ENCODE results near the gene CLMN. TPM values are rescaled to one million over a fixed set of nuclear protein-coding genes. Genes with fewer than 3 reads are reported as not detected.
A peak's percentile ranks its signal among the peaks of the same experiment; 100 is the strongest.

CLMN gene
- total and polyA plus RNA-seq, 2 of the 4 experiments (the other 2 are of a cell fraction), result 0.10 to 0.18 TPM

DNA sequence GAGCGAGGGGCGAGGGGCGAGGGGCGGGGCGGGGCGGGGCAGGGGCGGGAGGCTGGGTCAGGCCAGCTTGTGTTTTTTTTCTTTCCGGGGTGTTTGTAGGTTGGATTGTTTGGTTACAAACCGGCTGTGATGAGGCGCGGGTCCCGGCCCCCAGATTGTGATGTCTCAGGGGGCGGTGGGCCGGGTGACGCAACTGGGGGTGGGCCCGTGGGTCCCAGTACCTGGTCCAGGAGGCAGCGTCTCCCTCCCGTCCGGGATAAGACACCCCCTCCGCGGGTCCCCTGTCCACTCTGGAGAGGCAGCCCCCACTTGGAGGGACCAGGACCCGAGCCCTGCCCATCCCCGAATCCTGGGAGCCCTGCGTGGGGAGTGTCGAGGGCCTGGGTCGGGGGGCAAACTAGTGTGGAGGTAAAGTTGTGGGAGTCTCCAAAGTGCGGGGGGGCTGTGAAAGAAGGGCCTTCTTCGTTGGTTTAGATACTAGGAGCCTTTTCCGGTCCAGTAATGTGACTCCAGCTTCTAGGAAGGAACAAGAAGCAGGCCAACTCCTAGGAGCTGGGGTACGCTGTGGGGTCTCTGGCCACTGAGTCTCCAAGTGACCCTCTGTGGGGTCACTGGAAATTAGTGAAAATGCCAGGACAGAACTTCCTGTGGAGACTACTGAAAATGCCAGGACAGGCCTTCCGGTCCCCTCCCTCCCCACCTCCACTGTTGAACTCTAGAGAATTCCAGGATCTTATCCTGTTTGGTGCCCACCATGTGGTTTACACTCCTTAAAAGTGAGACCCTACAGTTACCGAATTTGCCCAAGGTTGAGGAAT is 579 bp upstream of the CLMN start (continued):
- TF ChIP-seq RAD21 (IDR thresholded peaks at IDR 0.05; ENCODE audit: low read length), result no peak

DNA sequence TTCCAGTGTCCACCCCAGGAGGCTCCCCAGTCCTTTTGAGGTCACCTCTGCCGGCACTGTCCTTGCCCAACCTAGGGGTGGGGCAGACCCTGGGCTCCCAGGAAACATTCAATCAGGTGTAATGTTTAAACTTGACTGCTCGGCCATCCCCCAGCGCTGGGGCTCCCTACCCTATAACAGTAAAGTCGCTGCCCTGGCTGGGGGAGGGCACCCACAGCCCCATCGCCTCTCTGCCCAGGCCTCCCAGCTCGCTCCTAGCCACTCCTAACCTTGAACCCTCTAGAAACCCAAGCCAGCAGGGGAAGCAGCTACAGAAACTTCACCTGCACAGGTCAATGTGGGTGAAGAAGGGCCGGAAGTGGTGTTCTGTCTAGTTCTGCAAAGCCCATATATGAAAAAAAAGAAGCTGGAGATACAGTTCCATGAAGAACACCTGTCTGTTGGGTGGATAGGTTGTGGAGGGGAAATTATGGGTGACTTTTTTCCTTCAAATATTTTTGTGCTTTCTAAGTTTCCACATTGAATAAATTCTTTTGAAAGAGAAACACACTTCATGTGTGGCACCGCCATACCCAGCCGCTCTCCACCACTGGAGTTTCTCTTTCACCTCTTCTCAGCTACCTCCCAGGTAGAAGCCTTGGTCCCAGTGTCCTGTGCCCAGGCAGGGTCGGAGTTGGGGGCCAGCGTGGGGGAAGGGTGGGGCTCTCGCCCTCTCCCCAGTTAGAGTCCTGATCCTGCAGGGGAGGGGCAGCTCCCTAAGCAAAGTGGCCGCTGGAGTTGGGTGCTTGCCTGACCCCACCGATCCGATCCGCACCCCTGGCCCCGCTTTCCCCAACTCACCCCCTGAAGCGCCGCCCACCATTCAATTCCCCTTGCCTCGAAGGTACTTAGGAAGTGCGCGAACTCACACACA is 1.1 kb downstream of the CLMN start:
- Histone ChIP-seq H4K8ac (ENCODE audit: low read depth in 2 of 2, low read length in 2 of 2) (no peak overlapping the region), H3K4me1 (ENCODE audit: control insufficient read depth, insufficient read depth, low read length) (no peaks in the 10 kb centered on the region; the same call in 1 of the 2 replicates), H3K4me2 (ENCODE audit: low read depth, low read length) (peak overlapping the region; percentile 90; the same call in 1 of the 2 replicates), H3K14ac (replicated peaks; ENCODE audit: low read depth, low read length) (no peak overlapping the region), H4K5ac (ENCODE audit: low read depth, low read length) (no peak overlapping the region), H4K91ac (ENCODE audit: insufficient read depth, low read depth, low read length) (no peak overlapping the region), H2BK120ac (ENCODE audit: low read depth, low read length) (no peak overlapping the region), H3K18ac (ENCODE audit: low read depth, low read length) (no peak overlapping the region), H2AK5ac (ENCODE audit: low read depth, low read length) (no peak overlapping the region), H3K36me3 (ENCODE audit: control insufficient read depth, insufficient read depth, low read length) (no peaks in the 10 kb centered on the region), H3K4ac (ENCODE audit: low read depth, low read length) (no peak overlapping the region), H3K9ac (ENCODE audit: low read depth, low read length) (no peak overlapping the region), H2AK9ac (replicated peaks; ENCODE audit: low read depth, low read length, poor library complexity) (no peak overlapping the region), H2BK15ac (ENCODE audit: low read depth, low read length) (no peak overlapping the region), H3K9me1 (ENCODE audit: insufficient read depth, low read length) (no peaks in the 10 kb centered on the region), H3K27me3 (ENCODE audit: control insufficient read depth, insufficient read depth, low read length) (peaks cover 20% of the 10 kb centered on the region), H3K79me1 (ENCODE audit: low read depth in 1 of 2, low read length in 2 of 2) (no peaks in the 10 kb centered on the region), H3K4me3 (ENCODE audit: insufficient read depth, low read depth, low read length) (no peak overlapping the region), H3K23ac (ENCODE audit: low read depth, low read length) (no peak overlapping the region), H2BK5ac (ENCODE audit: low read depth, low read length, poor library complexity, severe bottlenecking) (no peak overlapping the region), H4K20me1 (ENCODE audit: insufficient read depth, low read length) (no peaks in the 10 kb centered on the region), H3K27ac (ENCODE audit: insufficient read depth, low read length) (no peak overlapping the region), H2BK20ac (ENCODE audit: low read depth, low read length) (no peak overlapping the region), H2AFZ (replicated peaks; ENCODE audit: low read length, poor library complexity) (no peak overlapping the region), H3K9me3 (ENCODE audit: control insufficient read depth, insufficient read depth, low read length) (no peaks in the 10 kb centered on the region), H3K56ac (ENCODE audit: extremely low read depth, insufficient read depth, low read length) (no peak overlapping the region)
- DNase-seq (no peak), ATAC-seq (ENCODE audit: low read depth) (no peak)
- BruUV-seq (replicated peaks), result no TSS peak
- in situ Hi-C loops (cut with MboI; ENCODE audit: low sequenced_read_pairs), result no loop called here
- ChIA-PET CTCF (no interaction called here), POLR2A (ENCODE audit: unreplicated experiment) (no interaction called here)
- intact Hi-C loops (cut with micrococcal nuclease), result no loop called here
- WGBS, 2 experiments (ENCODE audit: extremely low coverage in 2 of 2, insufficient read length in 1 of 2), result 67% methylated on average over 1 of the region's 22 CpGs; no CpG with 5 or more reads in 1 of the 2 experiments
- dilution Hi-C loops (cut with HindIII; ENCODE audit: low sequenced_read_pairs, unreplicated experiment), result no loop called here
- TF ChIP-seq RAD21 (IDR thresholded peaks at IDR 0.05; ENCODE audit: low read length) (no peak), MXI1 (IDR thresholded peaks at IDR 0.05; ENCODE audit: borderline replicate concordance, low read depth, low read length) (no peak), CEBPB (IDR thresholded peaks at IDR 0.05; ENCODE audit: low read depth, low read length) (no peak), NFE2L2 (IDR thresholded peaks at IDR 0.05; ENCODE audit: low read depth, low read length) (no peak), RFX5 (IDR thresholded peaks at IDR 0.05; ENCODE audit: low read depth, low read length) (no peak), MAFK (IDR thresholded peaks at IDR 0.05; ENCODE audit: low read depth, low read length) (no peak), POLR2A (IDR thresholded peaks at IDR 0.05; ENCODE audit: low read depth, low read length) (no peak), MAZ (IDR thresholded peaks at IDR 0.05; ENCODE audit: borderline replicate concordance, low read depth, low read length) (no peak), RCOR1 (IDR thresholded peaks at IDR 0.05; ENCODE audit: insufficient replicate concordance, low read length) (no peak), CHD1 (IDR thresholded peaks at IDR 0.05; ENCODE audit: low read depth, low read length) (no peak), SMC3 (IDR thresholded peaks at IDR 0.05; ENCODE audit: low read depth, low read length) (no peak)
- TF ChIP-seq, protein P1, sequence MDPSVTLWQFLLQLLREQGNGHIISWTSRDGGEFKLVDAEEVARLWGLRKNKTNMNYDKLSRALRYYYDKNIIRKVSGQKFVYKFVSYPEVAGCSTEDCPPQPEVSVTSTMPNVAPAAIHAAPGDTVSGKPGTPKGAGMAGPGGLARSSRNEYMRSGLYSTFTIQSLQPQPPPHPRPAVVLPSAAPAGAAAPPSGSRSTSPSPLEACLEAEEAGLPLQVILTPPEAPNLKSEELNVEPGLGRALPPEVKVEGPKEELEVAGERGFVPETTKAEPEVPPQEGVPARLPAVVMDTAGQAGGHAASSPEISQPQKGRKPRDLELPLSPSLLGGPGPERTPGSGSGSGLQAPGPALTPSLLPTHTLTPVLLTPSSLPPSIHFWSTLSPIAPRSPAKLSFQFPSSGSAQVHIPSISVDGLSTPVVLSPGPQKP (IDR thresholded peaks at IDR 0.05; ENCODE audit: borderline replicate concordance, low read depth, low read length), result no peak

Data from IMR-90 (cell line).